HG02938 (cell line): Measurements from ENCODE around the gene NDOR1.

Source experiments
- ATAC-seq: cut with Tn5 transposase; IDR thresholded peaks from one replicate; pipeline ENCODE4 v1.9.1; 2021; ENCODE audit warnings: mild to moderate bottlenecking, moderate library complexity; ENCODE audit not compliant: unreplicated experiment

Gene NDOR1

DNA sequence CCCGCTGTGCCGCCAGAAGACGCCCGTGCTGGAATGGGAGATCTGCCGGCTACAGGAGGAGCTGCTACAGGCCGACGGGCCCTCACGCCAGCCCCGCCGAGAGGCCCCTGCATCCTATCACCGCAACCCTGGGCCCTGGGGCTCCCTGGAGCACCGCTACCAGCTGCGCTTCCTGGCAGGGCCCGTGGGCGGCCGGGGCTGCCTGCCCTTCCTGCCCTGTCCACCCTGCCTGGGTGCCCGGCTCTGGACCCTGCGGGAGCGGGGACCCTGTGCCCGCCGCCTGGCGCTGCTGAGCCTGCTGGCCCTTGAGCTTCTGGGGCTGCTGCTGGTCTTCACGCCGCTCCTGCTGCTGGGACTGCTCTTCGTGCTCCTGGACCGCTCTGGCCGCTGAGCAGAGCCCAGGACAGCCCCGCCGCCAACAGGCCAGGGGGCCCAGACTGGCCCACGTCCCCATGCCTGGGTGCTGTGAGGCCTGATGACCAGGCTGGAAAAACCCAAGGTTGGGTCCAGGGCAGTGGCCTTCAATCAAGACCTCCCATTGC is 12.8 kb downstream of the NDOR1 start:
- ATAC-seq, result no peak

- no peak for ATAC-seq
Measured at GRCh38 chr9:137218754-137219271, 13.3 kb downstream of the NDOR1 start.

GRCh38 chr9:137219757-137220316 is 14.3 kb downstream of the NDOR1 start:
- no peak for ATAC-seq

DNA sequence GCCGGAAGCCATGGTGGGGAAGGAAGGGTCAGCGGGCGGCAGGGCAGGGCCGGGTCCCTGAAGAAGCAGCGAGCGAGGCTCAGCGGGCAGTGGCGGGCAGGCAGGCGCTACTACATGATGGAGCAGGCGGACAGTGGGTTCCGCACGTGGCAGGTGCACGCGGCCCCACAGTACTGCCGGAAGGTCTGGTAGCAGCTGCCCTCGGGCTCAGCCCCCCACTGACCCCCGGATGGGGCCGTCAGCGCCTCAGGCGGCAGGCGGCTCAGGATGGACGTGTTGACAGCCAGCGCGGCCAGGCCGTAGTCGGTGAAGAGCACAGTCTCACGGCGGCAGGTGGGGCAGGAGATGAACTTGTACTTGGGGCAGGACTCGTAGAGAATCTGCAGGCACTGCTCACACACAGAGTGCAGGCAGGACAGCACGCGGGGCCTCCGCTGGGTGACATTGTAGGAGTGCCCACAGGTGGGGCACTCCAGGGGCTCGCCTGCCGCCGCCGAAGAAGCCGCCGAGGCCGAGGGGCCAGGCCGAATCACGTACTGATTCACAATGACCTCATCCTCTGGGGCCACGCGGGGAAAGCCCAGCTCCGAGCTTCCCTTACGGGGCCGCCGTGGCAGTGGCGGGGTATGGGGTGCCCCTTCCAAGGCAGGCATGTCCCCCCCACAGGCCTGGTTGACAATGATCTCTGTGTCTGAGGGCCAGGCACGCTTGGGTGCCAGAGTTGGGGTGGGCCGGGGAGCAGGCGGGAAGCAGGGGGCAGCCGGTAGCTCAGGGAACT is 15.0 kb downstream of the NDOR1 start:
- no peak for ATAC-seq

DNA sequence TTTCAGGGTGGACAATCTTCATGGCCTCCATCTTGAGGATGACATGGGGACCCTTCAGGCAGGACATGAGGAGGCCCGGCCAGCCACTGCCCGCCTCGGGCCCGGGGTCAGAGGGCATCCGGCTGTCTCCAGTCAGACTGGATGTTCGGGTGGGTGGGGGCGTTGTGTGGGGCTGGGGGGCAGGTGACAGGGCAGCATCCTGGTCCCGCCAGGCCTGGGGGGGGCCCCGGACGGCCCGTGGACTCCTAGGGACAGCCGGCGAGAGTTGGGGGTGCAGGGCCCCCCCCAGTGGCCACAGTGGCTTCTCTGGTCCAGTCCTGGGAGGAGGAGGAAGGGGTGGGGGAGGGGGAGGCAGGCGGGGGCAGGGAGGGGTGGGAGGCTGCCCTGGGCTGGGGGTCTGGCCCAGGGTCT is 15.6 kb downstream of the NDOR1 start:
- ATAC-seq, result no peak

GRCh38 chr9:137221506-137222111 is 16.1 kb downstream of the NDOR1 start:
- no peak for ATAC-seq

GRCh38 chr9:137222190-137223077 is 16.9 kb downstream of the NDOR1 start, which contains the start of gene RNF208:
RNF208 (minus strand) TSS chr9:137222240; CDS start chr9:137221212, 1,028 bp downstream.
- ATAC-seq, result peak; percentile 2

GRCh38 chr9:137223078-137223970 is 17.8 kb downstream of the NDOR1 start:
- peak; percentile 74 for ATAC-seq

- ATAC-seq, result no peak
Measured at GRCh38 chr9:137224830-137225694, 19.6 kb downstream of the NDOR1 start, which contains the start of gene CYSRT1. CYSRT1 (plus strand) TSS chr9:137225174; CDS start chr9:137225622, 448 bp downstream.

DNA sequence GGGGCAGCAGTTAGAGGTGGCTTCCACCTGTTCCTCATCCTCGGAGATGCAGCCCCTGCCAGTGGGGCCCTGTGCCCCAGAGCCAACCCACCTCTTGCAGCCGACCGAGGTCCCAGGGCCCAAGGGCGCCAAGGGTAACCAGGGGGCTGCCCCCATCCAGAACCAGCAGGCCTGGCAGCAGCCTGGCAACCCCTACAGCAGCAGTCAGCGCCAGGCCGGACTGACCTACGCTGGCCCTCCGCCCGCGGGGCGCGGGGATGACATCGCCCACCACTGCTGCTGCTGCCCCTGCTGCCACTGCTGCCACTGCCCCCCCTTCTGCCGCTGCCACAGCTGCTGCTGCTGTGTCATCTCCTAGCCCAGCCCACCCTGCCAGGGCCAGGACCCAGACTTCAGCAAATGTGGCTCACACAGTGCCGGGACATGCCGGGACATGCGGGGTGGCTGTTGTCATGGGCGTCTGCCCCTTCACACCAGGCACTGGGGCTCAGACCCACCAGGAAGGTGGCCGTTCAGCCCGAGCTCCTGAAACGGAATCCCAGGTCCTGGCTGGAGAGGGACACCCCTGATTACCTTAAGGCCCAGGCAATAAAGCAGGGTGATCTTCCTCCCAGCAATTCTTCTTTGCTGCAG is 20.3 kb downstream of the NDOR1 start:
- ATAC-seq, result no peak

GRCh38 chr9:137226338-137227053 is 21.0 kb downstream of the NDOR1 start:
- ATAC-seq, result no peak

- ATAC-seq, result no peak
Measured at GRCh38 chr9:137227054-137227852, 21.8 kb downstream of the NDOR1 start, which contains the start of gene RNF224. RNF224 (plus strand) TSS chr9:137227502; CDS start chr9:137228336, 834 bp downstream.

GRCh38 chr9:137227853-137228505 is 22.5 kb downstream of the NDOR1 start:
- ATAC-seq, result no peak

- no peak for ATAC-seq
Measured at GRCh38 chr9:137228506-137228967, 23.0 kb downstream of the NDOR1 start.

DNA sequence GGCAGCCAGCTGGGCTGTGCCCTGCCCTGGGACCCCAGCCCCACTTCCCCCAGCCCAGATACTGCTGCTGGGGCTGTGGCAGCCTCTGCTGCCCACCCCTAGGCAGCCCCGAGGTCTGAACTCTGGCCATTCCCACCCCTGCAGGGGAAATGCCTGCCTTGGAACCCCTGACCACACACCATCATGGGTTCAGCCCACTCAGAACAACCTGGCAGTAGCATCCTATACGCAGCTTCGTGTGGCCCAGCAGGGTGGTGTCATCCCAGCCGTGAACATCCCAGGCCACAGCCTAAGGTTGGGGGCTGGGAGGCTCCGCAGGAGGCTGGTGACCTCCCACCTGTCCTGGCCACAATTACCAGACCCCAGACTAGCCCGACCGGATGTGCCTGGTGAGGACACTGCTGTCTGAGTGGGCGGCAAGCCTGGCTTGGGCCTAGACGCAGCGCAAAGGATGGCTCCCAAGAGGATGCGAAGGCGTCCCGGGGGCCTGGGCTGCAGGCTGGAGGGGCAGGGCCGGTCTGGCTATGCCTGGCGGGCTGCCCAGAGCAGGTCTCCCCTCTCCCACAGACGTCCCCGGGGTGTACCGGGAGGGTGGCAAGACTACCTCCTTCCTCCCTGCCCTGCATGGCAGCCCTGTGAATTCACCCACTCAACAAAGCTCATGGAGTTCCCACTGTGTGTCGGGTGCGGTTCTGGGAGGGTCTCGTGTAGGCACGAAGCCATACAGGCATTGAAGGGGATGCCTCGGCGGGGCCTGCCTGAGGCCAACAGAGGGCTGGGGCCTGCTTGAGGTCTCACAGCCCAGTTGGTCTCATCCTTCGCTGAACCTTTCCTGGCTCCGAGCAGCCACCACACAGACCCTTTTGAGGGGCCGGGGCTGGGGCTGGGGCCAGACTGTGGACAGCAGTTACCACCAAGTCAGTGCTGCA is 23.7 kb downstream of the NDOR1 start:
- ATAC-seq, result no peak
